Right cardiac atrium (tissue), 5 donors: Measurements from ENCODE around the gene KCNV2. TPM values are rescaled to one million over a fixed set of nuclear protein-coding genes. Genes with fewer than 3 reads are reported as not detected.

ENCODE experiments used
- ATAC-seq, 2 donors: fragments of 200-7000 bp; cut with Tn5 transposase; one replicate each; pipeline versions ENCODE4 v1.8.0 to v1.9.1; 2020; ENCODE audit warnings: moderate library complexity in 2 of 2, mild to moderate bottlenecking in 1 of 2
- DNase-seq, 3 donors: peaks; one replicate each; pipeline ENCODE4 v3.0.0-alpha.2; 2020
- H3K27ac ChIP-seq: one replicate; pipeline ENCODE4 v1.5.1; 2013; ENCODE audit warnings: mild to moderate bottlenecking, low read length, control low read depth, moderate library complexity
- H3K27me3 ChIP-seq: one replicate; pipeline ENCODE4 v1.6.1; 2013; ENCODE audit not compliant: control insufficient read depth, insufficient read depth
- H3K4me1 ChIP-seq: one replicate; pipeline ENCODE4 v1.6.1; 2013; ENCODE audit warnings: low read length; ENCODE audit not compliant: control insufficient read depth, insufficient read depth
- H3K4me3 ChIP-seq: one replicate; pipeline ENCODE4 v1.5.1; 2013; ENCODE audit warnings: low read length, control low read depth
- H3K9me3 ChIP-seq: one replicate; pipeline ENCODE4 v1.6.1; 2013; ENCODE audit warnings: low read length; ENCODE audit not compliant: control insufficient read depth
- WGBS: extraction: QIAGEN DNeasy Blood & Tissue Kit; methylation state at CpG from one replicate; pipeline ENCODE4 v1.1.7; 2013; 5-methylcytosine and 5-hydroxymethylcytosine counted together
- intact Hi-C, 4 donors: fragments of 100-400 bp; cut with DNase I; formaldehyde crosslinking; loops; one replicate each; pipeline versions ENCODE4 v1.11.0 to v1.14.0; 2022 to 2023
- long read RNA-seq, 4 donors: library from polyadenylated mRNA; unstranded; transcript quantifications; one replicate each; pipeline ENCODE4 v2.0.0, GENCODE V29; 2020 to 2021
- polyA plus RNA-seq: library from polyadenylated mRNA; stranded (reverse); fragments of 200-250 nt; gene quantifications from one replicate; pipeline ENCODE4 v1.2.3, GENCODE V29; 2013
- total RNA-seq, 4 donors: library from RNA; stranded (reverse); fragmentation: NEBNext Ultra II Directional; extraction: Animal tissue kit (Norgen Biotek cat#: 25700); gene quantifications; one replicate each; pipeline ENCODE4 v1.2.1, GENCODE V29; 2021
- donor health status: healthy with polysubstance abuse.
- donor health status: DM: no; HTN: yes; CAD: no.
- donor health status: DM: no; HTN: no; CAD: no.
- donor health status: DM: no; HTN: yes; CAD: no; lungs with severe emphysema.
- donor health status: DM: yes; HTN: yes; CAD: no.

Gene KCNV2
- total RNA-seq, result not detected
- polyA plus RNA-seq, result not detected
- long read RNA-seq, donor 1, partial matches to known transcripts, result 0 of 1 reads
- long read RNA-seq, donor 1, other reads (novel, unspliced or antisense), result 1 of 1 reads
- long read RNA-seq, donor 2, result 0 reads
- long read RNA-seq, donor 3, result 0 reads
- long read RNA-seq, donor 4, result 0 reads

- ATAC-seq (peak in 1 of 2 donors; percentile 31), DNase-seq (peak in 1 of 3 donors; percentile 27)
- Histone ChIP-seq H3K4me1 (no peaks in the 10 kb centered on the region), H3K4me3 (no peak within 1 kb of the TSS), H3K9me3 (no peaks in the 10 kb centered on the region), H3K27me3 (no peaks in the 10 kb centered on the region), H3K27ac (no peak within 1 kb of the TSS)
- 85% methylated on average over 7 of the region's 7 CpGs for WGBS
- intact Hi-C loops, result no loop called here
Observed at GRCh38 chr9:2717385-2717784, at the start of gene KCNV2. Gene KCNV2, plus strand, starts transcription at chr9:2717510. Its CDS starts 230 bp downstream, at chr9:2717740.

- no peak overlapping the region for H3K4me3 ChIP-seq
- H3K4me1 ChIP-seq, result no peaks in the 10 kb centered on the region
- H3K9me3 ChIP-seq, result no peaks in the 10 kb centered on the region
- no peaks in the 10 kb centered on the region for H3K27me3 ChIP-seq
- no peak overlapping the region for H3K27ac ChIP-seq
- intact Hi-C loops, result loop anchor here in 1 of 4 donors (10.0 kb wide), 1 partner anchor 218 kb away; no protein-coding TSS in a partner anchor
- ATAC-seq, result no peak
- DNase-seq, result no peak
- 94% methylated on average over 1 of the region's 3 CpGs for WGBS
Observed at GRCh38 chr9:2673161-2673560, 44.1 kb upstream of the KCNV2 start.

GRCh38 chr9:2674141-2674824 lies 43.0 kb upstream of the KCNV2 start:
- H3K4me1 ChIP-seq, result no peaks in the 10 kb centered on the region
- WGBS, result 71% methylated on average over 9 of the region's 9 CpGs
- H3K9me3 ChIP-seq, result no peaks in the 10 kb centered on the region
- DNase-seq (no peak), ATAC-seq (no peak)
- intact Hi-C loops, result loop anchor here in 1 of 4 donors (10.0 kb wide), 1 partner anchor 219 kb away; no protein-coding TSS in a partner anchor
- no peak overlapping the region for H3K27ac ChIP-seq
- H3K4me3 ChIP-seq, result no peak overlapping the region
- no peaks in the 10 kb centered on the region for H3K27me3 ChIP-seq

- Histone ChIP-seq H3K27ac (no peak overlapping the region), H3K9me3 (no peaks in the 10 kb centered on the region), H3K4me1 (no peaks in the 10 kb centered on the region), H3K27me3 (no peaks in the 10 kb centered on the region), H3K4me3 (no peak overlapping the region)
- no peak for DNase-seq
- ATAC-seq, result no peak
- intact Hi-C loops, result loop anchor here in 1 of 4 donors (10.0 kb wide), 1 partner anchor 221 kb away; no protein-coding TSS in a partner anchor
- 58% methylated on average over 1 of the region's 1 CpG for WGBS
Observed at GRCh38 chr9:2675834-2676233, 41.5 kb upstream of the KCNV2 start.

GRCh38 chr9:2676466-2676865 lies 40.8 kb upstream of the KCNV2 start:
- WGBS, result 69% methylated on average over 4 of the region's 4 CpGs
- H3K27me3 ChIP-seq, result no peaks in the 10 kb centered on the region

GRCh38 chr9:2677915-2678889 lies 39.1 kb upstream of the KCNV2 start:
- intact Hi-C loops, result loop anchor here in 1 of 4 donors (10.0 kb wide), 1 partner anchor 223 kb away; no protein-coding TSS in a partner anchor
- no peaks in the 10 kb centered on the region for H3K27me3 ChIP-seq
- 52% methylated on average over 5 of the region's 5 CpGs for WGBS
- no peak overlapping the region for H3K27ac ChIP-seq
- no peaks in the 10 kb centered on the region for H3K9me3 ChIP-seq
- no peaks in the 10 kb centered on the region for H3K4me1 ChIP-seq
- H3K4me3 ChIP-seq, result no peak overlapping the region
- ATAC-seq (peak in 1 of 2 donors; percentile 36), DNase-seq (no peak)

More at GRCh38 chr9:2676466-2676865, 40.8 kb upstream of the KCNV2 start:
- Histone ChIP-seq H3K4me3 (no peak overlapping the region), H3K27ac (no peak overlapping the region), H3K9me3 (no peaks in the 10 kb centered on the region), H3K4me1 (no peaks in the 10 kb centered on the region)
- ATAC-seq, result no peak
- intact Hi-C loops, result loop anchor here in 1 of 4 donors (10.0 kb wide), 1 partner anchor 222 kb away; no protein-coding TSS in a partner anchor
- no peak for DNase-seq

GRCh38 chr9:2679011-2679410 lies 38.3 kb upstream of the KCNV2 start:
- Histone ChIP-seq H3K4me3 (no peak overlapping the region), H3K4me1 (no peaks in the 10 kb centered on the region), H3K27me3 (no peaks in the 10 kb centered on the region), H3K27ac (no peak overlapping the region), H3K9me3 (no peaks in the 10 kb centered on the region)
- DNase-seq (no peak), ATAC-seq (no peak)
- 95% methylated on average over 2 of the region's 2 CpGs for WGBS
- intact Hi-C loops, result loop anchor here in 1 of 4 donors (10.0 kb wide), 1 partner anchor 224 kb away; no protein-coding TSS in a partner anchor

- H3K27ac ChIP-seq, result no peak overlapping the region
- ATAC-seq (no peak), DNase-seq (no peak)
- intact Hi-C loops, result no loop called here
- WGBS, result 72% methylated on average over 1 of the region's 1 CpG
- no peaks in the 10 kb centered on the region for H3K4me1 ChIP-seq
- no peaks in the 10 kb centered on the region for H3K9me3 ChIP-seq
- no peaks in the 10 kb centered on the region for H3K27me3 ChIP-seq
- no peak overlapping the region for H3K4me3 ChIP-seq
Observed at GRCh38 chr9:2681981-2682380, 35.3 kb upstream of the KCNV2 start.

- WGBS, result 75% methylated on average over 4 of the region's 4 CpGs
- Histone ChIP-seq H3K27ac (no peak overlapping the region), H3K27me3 (no peaks in the 10 kb centered on the region), H3K9me3 (no peaks in the 10 kb centered on the region), H3K4me3 (no peak overlapping the region), H3K4me1 (no peaks in the 10 kb centered on the region)
- DNase-seq (no peak), ATAC-seq (no peak)
- intact Hi-C loops, result no loop called here
Observed at GRCh38 chr9:2686911-2687310, 30.4 kb upstream of the KCNV2 start.

GRCh38 chr9:2688636-2689035 lies 28.7 kb upstream of the KCNV2 start:
- ATAC-seq (peak in 1 of 2 donors; percentile 29), DNase-seq (no peak)
- Histone ChIP-seq H3K9me3 (no peaks in the 10 kb centered on the region), H3K4me3 (no peak overlapping the region), H3K27me3 (no peaks in the 10 kb centered on the region), H3K4me1 (no peaks in the 10 kb centered on the region), H3K27ac (no peak overlapping the region)
- intact Hi-C loops, result no loop called here
- 79% methylated on average over 3 of the region's 3 CpGs for WGBS
